HCT116 (cell line): Measurements from ENCODE around the gene ZNF697. TPM values are rescaled to one million over a fixed set of nuclear protein-coding genes. Genes with fewer than 3 reads are reported as not detected.

Experiments used
- ATAC-seq: fragments of 200-7000 bp; cut with Tn5 transposase; 2 replicates; pipeline ENCODE4 v1.9.1; 2020; ENCODE audit warnings: mild to moderate bottlenecking, moderate library complexity
- BruUV-seq: library from RNA; stranded (reverse); fragments of 400-500 nt; replicated peaks from 2 replicates; lab custom pipeline; 2021; lab: Mats Ljungman, UMichigan
- CTCF ChIA-PET: fragments of 300-600 bp; sonication (Branson Sonifier 250); formaldehyde crosslinking; loops from one replicate; lab custom pipeline; 2021; ENCODE audit warnings: antibody characterized with exemption; lab: Charles Lee
- POLR2A ChIA-PET: fragments of 300-600, 350-600 bp; sonication (Branson Sonifier 250); formaldehyde crosslinking; loops from one replicate; lab custom pipeline; 2021; ENCODE audit warnings: antibody characterized with exemption; lab: Charles Lee
- RAD21 ChIA-PET, 2 experiments: fragments of 300-600 bp; sonication (Branson Sonifier 250); formaldehyde crosslinking; loops; one replicate each; lab custom pipeline; 2023; ENCODE audit warnings: low total read pairs in 2 of 2; ENCODE audit not compliant: uncharacterized antibody in 2 of 2, unreplicated experiment in 2 of 2, low non-redundant PET in 1 of 2; lab: Charles Lee
- DNase-seq: peaks from one replicate; pipeline ENCODE4 v3.0.0-alpha.2; 2010; ENCODE audit warnings: low read depth, low spot score
- H2AFZ ChIP-seq: fragments of 200-600 bp; shearing (Covaris generic), sonication (generic); 2 replicates; pipeline ENCODE4 v1.6.1; 2017; ENCODE audit warnings: low read depth, mixed run types, mixed read lengths, antibody characterized with exemption, low read length; ENCODE audit not compliant: poor library complexity, severe bottlenecking
- H3K27ac ChIP-seq: 2 replicates; pipeline ENCODE4 v1.5.1; 2012; ENCODE audit warnings: low read depth, low read length
- H3K27me3 ChIP-seq: fragments of 200-600 bp; sonication (generic); 2 replicates; pipeline ENCODE4 v1.6.1; 2016; ENCODE audit warnings: mixed run types, low read length, mixed read lengths; ENCODE audit not compliant: insufficient read depth
- H3K36me3 ChIP-seq, 2 experiments: fragments of 200-500 bp in 1 of 2; fragments of 200-600 bp in 1 of 2; sonication (Bioruptor generic) in 1 of 2; sonication (generic) in 1 of 2; 2 replicates each; pipeline versions ENCODE4 v1.5.1 to v1.6.1; 2014 to 2016; ENCODE audit warnings: low read length in 2 of 2, inconsistent platforms in 1 of 2, mixed read lengths in 1 of 2, mixed run types in 1 of 2; ENCODE audit not compliant: insufficient read depth in 2 of 2, control insufficient read depth in 1 of 2
- H3K4me1 ChIP-seq, 2 experiments: fragments of 200-600 bp in 1 of 2; sonication (generic) in 1 of 2; 2 replicates each; pipeline versions ENCODE4 v1.5.1 to v1.6.1; 2012 to 2017; ENCODE audit warnings: low read length in 2 of 2, inconsistent platforms in 1 of 2, mild to moderate bottlenecking in 1 of 2, mixed read lengths in 1 of 2, mixed run types in 1 of 2, moderate library complexity in 1 of 2; ENCODE audit not compliant: insufficient read depth in 2 of 2, control insufficient read depth in 1 of 2
- H3K4me2 ChIP-seq: fragments of 200-600 bp; sonication (generic); 2 replicates; pipeline ENCODE4 v1.6.1; 2017; ENCODE audit warnings: mixed run types, low read length, mixed read lengths
- H3K4me3 ChIP-seq, 2 experiments: fragments of 200-600 bp in 1 of 2; sonication (generic) in 1 of 2; replicated peaks in 1 of 2; 2 replicates each; pipeline ENCODE4 v1.5.1; 2011 to 2016; ENCODE audit warnings: low read length in 2 of 2, control low read depth in 1 of 2, low read depth in 1 of 2, mild to moderate bottlenecking in 1 of 2, mixed read lengths in 1 of 2, mixed run types in 1 of 2
- H3K79me2 ChIP-seq: fragments of 200-600 bp; sonication (generic); 2 replicates; pipeline ENCODE4 v1.6.1; 2017; ENCODE audit warnings: mild to moderate bottlenecking, mixed run types, low read length, moderate library complexity, mixed read lengths; ENCODE audit not compliant: insufficient read depth
- H3K9ac ChIP-seq: fragments of 200-600 bp; sonication (generic); 2 replicates; pipeline ENCODE4 v1.6.1; 2016; ENCODE audit warnings: low read length, mixed read lengths
- H3K9me2 ChIP-seq: fragments of 200-600 bp; sonication (generic), shearing (Covaris generic); 2 replicates; pipeline ENCODE4 v1.6.1; 2017; ENCODE audit warnings: mixed run types, mild to moderate bottlenecking, moderate library complexity; ENCODE audit not compliant: insufficient read depth
- H3K9me3 ChIP-seq, 2 experiments: fragments of 200-500 bp in 1 of 2; fragments of 200-600 bp in 1 of 2; sonication (Bioruptor generic) in 1 of 2; sonication (generic) in 1 of 2; 2 replicates each; pipeline ENCODE4 v1.6.1; 2014 to 2017; ENCODE audit warnings: low read length in 2 of 2, mixed read lengths in 2 of 2, inconsistent platforms in 1 of 2, low read depth in 1 of 2, mild to moderate bottlenecking in 1 of 2, mixed run types in 1 of 2, moderate library complexity in 1 of 2; ENCODE audit not compliant: control insufficient read depth in 1 of 2, insufficient read depth in 1 of 2
- H4K20me1 ChIP-seq: fragments of 200-600 bp; sonication (generic), shearing (Covaris generic); 2 replicates; pipeline ENCODE4 v1.6.1; 2017; ENCODE audit warnings: mixed run types, mild to moderate bottlenecking, moderate library complexity; ENCODE audit not compliant: insufficient read depth
- CBX3 ChIP-seq: IDR thresholded peaks from 2 replicates; pipeline ENCODE4 v1.6.1; 2012; ENCODE audit warnings: low read depth
- POLR2A ChIP-seq: IDR thresholded peaks from 2 replicates; pipeline ENCODE4 v1.7.0; 2011; ENCODE audit warnings: borderline replicate concordance; ENCODE audit not compliant: insufficient read depth, insufficient read length; ENCODE audit errors: extremely low read depth
- SIN3A ChIP-seq: IDR thresholded peaks from 2 replicates; pipeline ENCODE4 v1.6.1; 2012; ENCODE audit warnings: low read depth
- ZFX ChIP-seq: fragments of 450-650 bp; IDR thresholded peaks from 2 replicates; pipeline ENCODE4 v1.6.1; 2017
- intact Hi-C: fragments of 100-400 bp; cut with micrococcal nuclease; formaldehyde crosslinking; loops from 2 replicates; pipeline ENCODE4 v1.10.0; 2022
- total RNA-seq: library from RNA; stranded (reverse); gene quantifications from one replicate; pipeline ENCODE4 v1.2.1, GENCODE V29; 2021; ENCODE audit not compliant: unreplicated experiment
- TF ChIP-seq, protein P1 (sequence below): IDR thresholded peaks from 2 replicates; pipeline ENCODE4 v1.6.1; 2011; ENCODE audit warnings: mild to moderate bottlenecking, low read length, moderate library complexity; ENCODE audit not compliant: insufficient replicate concordance; ENCODE audit errors: extremely low read depth
- TF ChIP-seq, protein P2 (sequence below): IDR thresholded peaks from 2 replicates; pipeline ENCODE4 v1.6.1; 2012; ENCODE audit warnings: low read depth

The ZNF697 gene
- total RNA-seq, 1 experiment from 2014 or later: 5.9 TPM

DNA sequence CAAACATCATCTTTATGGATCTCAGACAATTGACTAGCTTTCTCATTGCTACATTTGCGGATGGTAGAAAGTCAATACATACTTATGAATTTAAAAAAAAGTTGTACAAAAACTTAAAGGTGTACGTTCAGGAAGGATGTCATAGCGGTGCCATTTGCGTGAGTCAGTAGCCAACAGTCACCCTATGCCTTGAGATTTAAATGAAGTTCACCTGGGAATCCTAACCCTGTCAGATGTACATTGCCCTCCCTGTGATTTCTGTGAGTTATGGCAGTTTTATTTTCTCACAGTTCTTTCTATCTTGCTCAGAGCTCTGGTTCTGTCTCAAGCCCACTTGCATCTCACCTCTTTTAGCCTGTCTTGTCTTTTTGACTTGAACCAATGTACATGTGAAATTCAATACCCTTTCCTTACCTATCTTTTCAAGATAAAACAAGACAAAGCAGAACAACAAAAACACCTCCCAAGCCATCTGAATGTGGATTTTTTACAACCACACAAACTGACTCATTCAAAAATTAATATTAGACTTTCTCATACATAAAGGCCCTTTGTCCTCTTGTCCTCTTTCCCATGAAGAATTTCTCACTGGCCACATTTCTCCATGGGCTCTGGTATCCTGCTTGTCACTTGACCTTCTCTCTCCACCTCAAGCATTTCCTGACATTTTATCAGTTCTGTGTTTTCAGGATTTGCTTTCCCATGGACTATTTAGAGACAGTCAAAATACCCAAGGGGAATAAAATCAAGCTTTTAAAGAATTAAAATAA is 25.3 kb upstream of the ZNF697 start:
- Histone ChIP-seq H3K9me2 (no peaks in the 10 kb centered on the region), H3K4me2 (0 out of 2 replicates have a peak overlapping the region, but pooled peaks have one; percentile 73), H3K9ac (no peak overlapping the region), H3K27ac (no peak overlapping the region), H3K4me3 (no peak overlapping the region), H3K36me3 (no peaks in the 10 kb centered on the region), H3K27me3 (no peaks in the 10 kb centered on the region), H3K4me1 (peaks cover 10 to 25% of the 10 kb centered on the region in 2 experiments), H3K9me3 (no peaks in the 10 kb centered on the region), H2AFZ (peak overlapping the region; percentile 47), H4K20me1 (no peaks in the 10 kb centered on the region), H3K79me2 (no peaks in the 10 kb centered on the region)
- ATAC-seq (no peak), DNase-seq (no peak)
- ChIA-PET RAD21 (no interaction called here), CTCF (interaction anchor here (2.9 to 4.6 kb wide), 2 partner anchors 12 to 58 kb away, joined by 53 to 69 read pairs; no protein-coding TSS in a partner anchor), POLR2A (no interaction called here)
- TF ChIP-seq ZFX (no peak), SIN3A (no peak), POLR2A (no peak), CBX3 (no peak)
- TF ChIP-seq, protein P1, sequence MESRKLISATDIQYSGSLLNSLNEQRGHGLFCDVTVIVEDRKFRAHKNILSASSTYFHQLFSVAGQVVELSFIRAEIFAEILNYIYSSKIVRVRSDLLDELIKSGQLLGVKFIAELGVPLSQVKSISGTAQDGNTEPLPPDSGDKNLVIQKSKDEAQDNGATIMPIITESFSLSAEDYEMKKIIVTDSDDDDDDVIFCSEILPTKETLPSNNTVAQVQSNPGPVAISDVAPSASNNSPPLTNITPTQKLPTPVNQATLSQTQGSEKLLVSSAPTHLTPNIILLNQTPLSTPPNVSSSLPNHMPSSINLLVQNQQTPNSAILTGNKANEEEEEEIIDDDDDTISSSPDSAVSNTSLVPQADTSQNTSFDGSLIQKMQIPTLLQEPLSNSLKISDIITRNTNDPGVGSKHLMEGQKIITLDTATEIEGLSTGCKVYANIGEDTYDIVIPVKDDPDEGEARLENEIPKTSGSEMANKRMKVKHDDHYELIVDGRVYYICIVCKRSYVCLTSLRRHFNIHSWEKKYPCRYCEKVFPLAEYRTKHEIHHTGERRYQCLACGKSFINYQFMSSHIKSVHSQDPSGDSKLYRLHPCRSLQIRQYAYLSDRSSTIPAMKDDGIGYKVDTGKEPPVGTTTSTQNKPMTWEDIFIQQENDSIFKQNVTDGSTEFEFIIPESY: no peak
- TF ChIP-seq, protein P2, sequence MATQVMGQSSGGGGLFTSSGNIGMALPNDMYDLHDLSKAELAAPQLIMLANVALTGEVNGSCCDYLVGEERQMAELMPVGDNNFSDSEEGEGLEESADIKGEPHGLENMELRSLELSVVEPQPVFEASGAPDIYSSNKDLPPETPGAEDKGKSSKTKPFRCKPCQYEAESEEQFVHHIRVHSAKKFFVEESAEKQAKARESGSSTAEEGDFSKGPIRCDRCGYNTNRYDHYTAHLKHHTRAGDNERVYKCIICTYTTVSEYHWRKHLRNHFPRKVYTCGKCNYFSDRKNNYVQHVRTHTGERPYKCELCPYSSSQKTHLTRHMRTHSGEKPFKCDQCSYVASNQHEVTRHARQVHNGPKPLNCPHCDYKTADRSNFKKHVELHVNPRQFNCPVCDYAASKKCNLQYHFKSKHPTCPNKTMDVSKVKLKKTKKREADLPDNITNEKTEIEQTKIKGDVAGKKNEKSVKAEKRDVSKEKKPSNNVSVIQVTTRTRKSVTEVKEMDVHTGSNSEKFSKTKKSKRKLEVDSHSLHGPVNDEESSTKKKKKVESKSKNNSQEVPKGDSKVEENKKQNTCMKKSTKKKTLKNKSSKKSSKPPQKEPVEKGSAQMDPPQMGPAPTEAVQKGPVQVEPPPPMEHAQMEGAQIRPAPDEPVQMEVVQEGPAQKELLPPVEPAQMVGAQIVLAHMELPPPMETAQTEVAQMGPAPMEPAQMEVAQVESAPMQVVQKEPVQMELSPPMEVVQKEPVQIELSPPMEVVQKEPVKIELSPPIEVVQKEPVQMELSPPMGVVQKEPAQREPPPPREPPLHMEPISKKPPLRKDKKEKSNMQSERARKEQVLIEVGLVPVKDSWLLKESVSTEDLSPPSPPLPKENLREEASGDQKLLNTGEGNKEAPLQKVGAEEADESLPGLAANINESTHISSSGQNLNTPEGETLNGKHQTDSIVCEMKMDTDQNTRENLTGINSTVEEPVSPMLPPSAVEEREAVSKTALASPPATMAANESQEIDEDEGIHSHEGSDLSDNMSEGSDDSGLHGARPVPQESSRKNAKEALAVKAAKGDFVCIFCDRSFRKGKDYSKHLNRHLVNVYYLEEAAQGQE: no peak
- intact Hi-C loops: loop anchor here (10.0 kb wide), 1 partner anchor 199 kb away; no protein-coding TSS in a partner anchor
- no TSS peak for BruUV-seq
